T-helper 2 cell (primary cell): ENCODE data around the gene ITLN1.
"Not testable (repeated sequence)": the region's sequence is repeated elsewhere in the genome, so short reads cannot be mapped to it uniquely, and the experiment has no call there.

ENCODE experiments used
- DNase-seq, 5 experiments: peaks; one replicate each; pipeline versions ENCODE4 v3.0.0 to v3.0.0-alpha.2; 2012 to 2022
- total RNA-seq, 2 donors: gene quantifications; one replicate each; lab custom pipeline; 2026; lab: John Stamatoyannopoulos, UW

The ITLN1 gene
- 0 reads per million in 2 donors for total RNA-seq

DNA sequence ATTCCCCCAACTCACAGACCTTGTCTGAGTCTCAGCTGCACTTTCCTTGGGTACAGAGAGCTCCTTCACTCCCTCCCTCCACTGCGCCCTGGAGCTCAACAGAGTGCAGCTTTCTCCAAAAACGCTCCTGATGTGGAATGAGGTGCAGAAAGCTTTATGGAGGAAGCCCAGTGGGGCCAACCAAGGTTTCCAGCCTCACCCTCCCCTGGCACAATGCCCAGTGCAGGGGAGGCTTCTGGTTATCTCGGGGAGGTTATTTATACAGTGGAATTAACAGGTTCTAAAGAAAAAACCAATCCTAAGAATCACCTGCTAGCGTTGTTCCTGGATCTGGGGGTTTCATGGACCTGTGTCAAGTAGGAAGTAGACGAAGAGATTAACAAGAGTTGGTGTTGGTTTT is at the start of gene ITLN1:
ITLN1 (minus strand) TSS at position 139 of the 400 bp plus-strand sequence. CDS start 303 bp downstream, outside the sequence.
- no peak for DNase-seq

DNA sequence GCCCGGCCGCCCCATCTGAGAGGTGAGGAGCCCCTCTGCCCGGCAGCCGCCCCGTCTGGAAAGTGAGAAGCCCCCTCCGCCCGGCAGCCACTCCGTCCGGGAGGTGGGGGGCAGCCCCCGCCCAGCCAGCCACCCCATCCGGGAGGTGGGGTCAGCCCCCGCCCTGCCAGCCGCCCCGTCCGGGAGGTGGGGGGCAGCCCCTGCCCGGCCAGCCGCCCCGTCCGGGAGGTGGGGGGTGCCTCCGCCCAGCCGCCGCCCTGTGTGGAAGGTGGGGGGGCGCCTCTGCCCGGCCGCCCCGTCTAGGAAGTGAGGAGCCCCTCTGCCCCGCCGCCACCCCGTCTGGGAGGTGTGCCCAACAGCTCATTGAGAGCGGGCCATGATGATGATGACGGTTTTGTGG is 48.3 kb upstream of the ITLN1 start:
- DNase-seq: not testable (repeated sequence)

DNA sequence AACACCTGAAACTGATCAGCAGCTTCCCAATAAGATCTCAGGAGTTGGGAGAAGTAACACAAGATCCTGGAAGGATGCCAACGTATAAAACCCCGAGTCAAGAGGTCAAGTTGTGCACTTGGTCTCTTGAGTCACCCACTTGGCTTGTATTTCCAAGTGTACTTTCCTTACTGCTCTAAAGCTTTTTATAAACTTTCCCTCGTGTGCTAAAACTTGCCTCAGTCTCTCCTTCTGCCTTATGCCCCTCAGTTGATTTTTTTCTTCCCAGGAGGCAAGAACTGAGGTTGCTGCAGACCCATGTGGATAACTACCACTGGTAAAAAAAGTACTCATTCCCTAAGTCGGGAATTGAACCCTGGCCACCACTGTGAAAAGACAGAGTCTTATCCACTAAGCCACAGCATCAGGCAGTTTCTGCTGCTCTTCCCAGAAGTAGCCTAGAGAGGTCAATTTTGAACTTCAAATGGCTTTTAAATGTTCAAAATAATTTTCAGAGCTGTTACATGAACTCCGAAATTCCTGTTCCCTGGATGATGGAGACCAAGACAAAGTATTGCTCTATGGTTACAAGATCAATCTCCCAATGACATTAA is 40.8 kb upstream of the ITLN1 start:
- no peak for DNase-seq

DNA sequence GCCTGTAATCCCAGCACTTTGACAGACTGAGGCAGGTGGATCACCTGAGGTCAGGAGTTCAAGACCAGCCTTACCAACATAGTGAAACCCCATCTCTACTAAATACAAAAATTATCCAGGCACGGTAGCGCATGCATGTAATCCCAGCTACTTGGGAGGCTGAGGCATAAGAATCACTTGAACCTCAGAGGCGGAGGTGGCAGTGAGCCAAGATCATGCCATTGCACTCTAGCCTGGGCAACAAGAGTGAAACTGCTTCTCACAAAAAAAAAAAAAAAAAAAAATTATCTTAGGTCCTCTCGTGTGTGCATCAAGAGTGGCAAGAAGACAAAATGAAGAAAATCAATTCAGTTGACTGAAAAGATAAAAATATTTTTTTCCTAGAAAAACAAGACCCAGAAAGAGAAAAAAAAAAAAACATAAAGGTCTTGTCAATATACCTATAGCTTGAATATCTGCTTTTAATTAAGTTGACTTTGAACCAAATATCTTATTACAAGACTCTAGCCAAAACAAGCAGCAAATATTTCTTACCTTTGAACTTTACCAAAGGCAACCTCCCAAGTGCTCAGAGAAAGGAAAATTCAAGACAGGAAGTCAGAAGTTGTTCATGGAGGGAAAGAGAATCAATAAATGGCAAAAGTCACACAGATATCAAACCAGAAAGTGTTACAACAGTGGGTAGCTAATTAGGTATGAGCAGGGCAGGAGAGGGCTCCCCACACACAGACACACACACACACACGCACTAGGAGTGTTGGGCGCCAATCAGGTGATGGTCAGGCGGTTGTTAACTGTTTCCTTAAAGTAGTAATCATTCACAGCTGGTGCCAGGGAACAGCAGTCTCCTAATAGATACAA is 40.0 kb upstream of the ITLN1 start:
- DNase-seq: no peak

DNA sequence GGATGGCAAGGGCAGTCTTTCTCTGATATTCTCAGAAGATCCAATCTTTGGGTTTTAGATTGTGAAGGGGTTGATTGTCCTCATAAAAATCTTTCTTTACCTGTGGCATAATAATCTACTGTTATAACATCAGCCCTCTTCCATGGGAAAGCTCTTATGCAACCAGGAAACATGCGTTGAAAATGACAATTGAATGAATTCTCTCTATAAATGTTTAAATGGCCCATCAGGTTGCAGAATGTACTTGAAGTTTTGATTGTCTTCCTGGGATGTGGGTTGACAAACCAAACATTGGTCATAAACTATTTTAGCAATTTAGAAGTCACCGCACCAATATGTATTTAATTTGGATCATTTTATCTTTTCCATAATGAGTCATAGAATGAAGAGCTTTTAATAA is 31.7 kb upstream of the ITLN1 start:
- no peak for DNase-seq

DNA sequence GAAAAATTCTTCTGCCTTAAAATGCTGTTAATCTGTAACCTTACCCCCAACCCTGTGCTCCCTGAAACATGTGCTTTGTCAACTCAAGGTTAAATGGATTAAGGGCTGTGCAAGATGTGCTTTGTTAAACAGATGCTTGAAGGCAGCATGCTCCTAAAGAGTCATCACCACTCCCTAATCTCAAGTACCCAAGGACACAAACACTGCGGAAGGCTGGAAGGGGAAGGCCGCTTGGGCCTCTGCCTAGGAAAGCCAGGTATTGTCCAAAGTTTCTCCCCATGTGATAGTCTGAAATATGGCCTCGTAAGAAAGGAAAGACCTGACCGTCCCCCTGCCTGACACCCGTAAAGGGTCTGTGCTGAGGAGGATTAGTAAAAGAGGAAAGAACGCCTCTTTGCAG is 28.2 kb upstream of the ITLN1 start:
- not testable (repeated sequence) for DNase-seq

DNA sequence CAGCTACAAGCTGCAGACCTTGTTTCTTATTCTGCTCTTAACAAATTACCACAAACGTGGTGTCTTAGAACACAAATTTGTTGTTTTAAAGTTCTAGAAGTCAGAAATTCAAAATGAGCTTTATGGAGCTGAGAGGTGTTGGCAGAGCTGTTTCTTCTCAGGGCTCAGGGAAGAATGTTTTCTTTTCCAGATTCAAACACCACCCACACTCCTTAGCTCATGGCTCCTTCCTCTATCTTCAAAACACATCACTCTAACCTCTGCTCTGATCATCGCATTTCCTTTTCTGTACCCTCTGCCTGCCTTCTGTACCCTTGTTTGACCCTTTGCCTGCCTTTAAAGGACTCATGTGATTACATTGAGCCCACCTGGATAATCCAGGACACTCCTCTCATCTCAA is 26.9 kb upstream of the ITLN1 start:
- DNase-seq: no peak

DNA sequence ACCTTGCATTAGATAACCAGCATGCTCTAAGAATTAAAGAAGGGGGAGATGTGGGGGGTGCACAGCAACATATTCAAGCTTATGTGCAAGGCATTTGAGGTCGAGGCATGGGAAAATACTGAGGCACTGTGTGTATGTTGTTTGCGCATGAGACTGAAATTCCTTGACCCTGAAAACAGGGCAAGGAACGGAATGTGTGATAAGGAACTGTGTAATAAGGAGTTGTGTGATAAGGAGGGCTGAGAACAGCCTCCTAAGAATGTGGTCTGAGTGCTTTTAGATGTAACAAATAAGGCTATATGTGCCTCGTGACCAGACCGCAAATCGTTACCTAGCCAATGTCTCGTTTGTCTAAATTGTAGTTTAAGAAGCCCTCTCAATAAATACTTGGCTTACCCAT is 26.5 kb upstream of the ITLN1 start:
- no peak for DNase-seq

DNA sequence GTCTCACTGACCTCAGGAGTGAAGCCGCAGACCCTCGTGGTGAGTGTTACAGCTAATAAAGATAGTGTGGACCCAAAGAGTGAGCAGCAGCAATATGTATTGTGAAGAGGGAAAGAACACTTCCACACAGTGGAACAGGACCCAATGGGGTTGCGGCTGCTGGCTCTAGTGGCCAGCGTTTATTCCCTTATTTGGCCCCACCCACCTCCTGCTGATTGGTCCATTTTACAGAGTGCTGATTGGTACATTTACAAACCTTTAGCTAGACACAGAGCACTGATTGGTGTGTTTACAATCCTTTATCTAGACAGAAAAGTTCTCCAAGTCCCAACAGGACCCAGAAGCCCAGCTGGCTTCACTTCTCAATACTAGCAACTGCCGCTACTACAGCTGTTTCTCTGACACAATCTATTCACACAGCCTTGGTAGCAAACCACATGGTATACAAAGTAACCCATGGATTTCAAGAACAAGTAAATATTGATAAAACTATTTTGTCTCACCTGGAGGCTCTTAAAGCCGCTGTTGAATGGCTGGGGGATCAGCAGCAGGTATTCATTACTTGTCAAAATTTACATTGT is 25.3 kb upstream of the ITLN1 start:
- DNase-seq: no peak

DNA sequence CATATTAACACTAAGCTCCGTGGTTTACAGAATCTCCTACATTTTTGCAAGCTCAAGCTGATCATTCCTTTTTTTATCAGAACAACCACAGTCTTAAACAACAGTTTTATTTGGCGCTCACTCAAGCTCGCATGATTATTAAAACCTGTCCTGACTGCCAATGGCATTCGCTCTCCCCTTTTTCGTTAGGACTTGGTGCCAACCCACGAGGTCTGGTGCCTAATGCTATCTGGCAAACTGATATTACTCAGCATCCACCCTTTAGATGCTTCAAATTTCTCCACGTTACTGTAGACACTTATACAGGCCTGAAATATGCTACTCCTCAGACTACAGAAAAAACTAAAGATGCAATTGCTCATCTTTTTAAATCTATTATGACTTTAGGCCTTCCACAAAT is 23.0 kb upstream of the ITLN1 start:
- no peak for DNase-seq

DNA sequence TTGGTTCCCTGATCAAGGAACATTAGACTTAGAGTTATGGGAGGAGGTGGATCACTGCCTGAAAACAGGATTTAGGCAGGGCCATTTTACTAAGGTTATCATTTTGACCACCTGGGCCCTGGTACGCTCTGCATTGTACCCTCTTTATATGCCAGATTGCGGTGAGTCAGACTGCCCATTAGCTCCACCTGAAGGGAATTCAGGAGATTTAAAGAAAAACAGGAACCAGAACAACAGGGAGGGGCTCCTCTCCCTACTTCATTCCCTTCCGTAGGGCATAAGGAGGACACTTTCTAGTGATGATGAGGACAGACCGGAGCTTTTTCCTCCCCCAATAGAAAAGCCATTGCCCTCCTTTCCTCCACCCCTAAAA is 20.6 kb upstream of the ITLN1 start:
- DNase-seq: no peak

DNA sequence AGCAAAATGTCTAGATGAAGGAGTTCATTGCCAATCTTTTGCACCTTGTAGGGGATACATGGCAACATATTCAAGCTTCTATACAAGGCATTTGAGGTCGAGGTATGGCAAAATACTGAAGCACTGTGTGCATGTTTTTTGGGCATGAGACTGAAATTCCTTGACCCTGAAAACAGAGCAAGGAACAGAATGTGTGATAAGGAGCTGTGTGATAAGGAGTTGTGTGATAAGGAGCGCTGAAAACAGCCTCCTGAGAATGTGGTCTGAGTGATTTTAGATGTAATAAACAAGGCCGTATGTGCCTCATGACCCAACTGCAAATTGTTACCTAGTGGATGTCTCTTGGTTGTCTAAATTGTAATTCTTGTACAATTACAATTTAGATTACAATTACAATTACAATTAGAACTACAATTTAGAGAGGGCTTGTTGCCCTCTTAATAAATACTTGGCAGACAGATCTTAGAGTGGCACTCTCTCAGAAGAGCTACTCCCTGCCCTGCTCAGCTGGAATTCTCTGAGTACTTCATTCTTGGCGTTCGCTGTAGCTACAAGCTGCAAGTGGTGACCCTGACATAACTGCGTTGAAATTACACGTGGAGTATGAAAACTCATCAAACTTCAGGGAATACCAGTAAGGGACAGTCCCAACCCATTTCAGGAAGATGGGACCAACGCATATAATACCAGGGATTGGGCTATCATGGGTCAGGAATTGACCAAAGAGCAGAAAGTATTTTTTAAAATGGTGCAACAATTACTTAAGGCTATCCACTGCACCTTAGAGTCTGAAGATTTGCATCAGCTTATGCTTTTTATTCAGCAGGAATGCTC is 20.0 kb upstream of the ITLN1 start:
- no peak for DNase-seq

DNA sequence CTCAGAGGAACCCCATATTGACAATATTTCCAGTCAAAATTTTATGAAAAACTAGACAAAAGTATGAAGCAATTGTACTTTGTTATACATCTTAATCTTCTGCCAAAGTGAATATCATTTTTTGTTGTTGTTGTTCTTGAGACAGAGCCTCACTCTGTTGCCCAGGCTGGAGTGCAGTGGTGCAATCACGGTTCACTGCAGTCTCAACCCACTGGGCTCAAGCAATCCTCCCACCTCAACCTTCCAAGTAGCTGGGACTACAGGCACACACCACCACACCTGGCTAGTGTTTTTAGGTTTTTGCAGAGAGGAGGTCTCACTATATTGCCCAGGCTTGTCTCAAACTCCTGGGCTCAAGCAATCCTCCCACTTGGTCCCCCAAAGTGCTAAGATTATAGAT is 17.3 kb upstream of the ITLN1 start:
- not testable (repeated sequence) for DNase-seq

DNA sequence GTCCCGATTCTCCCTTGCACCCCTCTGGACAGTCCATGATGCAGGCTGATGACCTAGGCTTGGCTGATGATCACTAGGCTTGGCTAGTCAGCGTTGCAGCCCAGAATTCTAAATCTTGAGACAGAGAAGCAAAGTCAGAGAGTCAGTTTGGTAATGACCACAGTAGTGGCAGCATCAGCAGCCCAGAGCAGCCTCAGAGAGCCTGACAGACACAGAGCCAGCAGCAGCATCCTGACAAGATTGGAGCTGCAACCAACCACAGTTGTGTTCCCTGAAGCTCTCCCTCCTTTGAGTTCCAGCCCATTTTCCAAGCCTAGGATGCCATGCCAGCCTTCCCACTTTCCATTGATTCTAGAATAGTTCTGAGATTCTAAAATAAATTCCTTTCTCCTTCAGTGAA is 16.8 kb upstream of the ITLN1 start:
- peak in 1 of 5 experiments; percentile 11 for DNase-seq

DNA sequence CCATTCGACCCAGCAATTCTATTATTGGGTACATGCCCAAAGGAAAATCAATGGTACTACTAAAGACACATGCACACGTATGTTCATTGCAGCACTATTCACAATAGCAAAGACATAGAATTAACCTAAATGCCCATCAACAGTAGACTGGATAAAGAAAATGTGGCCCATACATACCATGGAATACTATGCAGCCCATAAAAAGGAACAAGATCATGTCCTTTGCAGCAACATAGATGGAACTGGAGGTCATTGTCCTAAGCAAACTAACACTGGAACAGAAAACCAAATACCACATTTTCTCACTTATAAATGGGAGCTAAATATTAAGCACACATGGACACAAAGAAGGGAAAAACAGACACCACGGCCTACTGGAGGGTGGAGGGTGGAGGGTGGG is 15.7 kb upstream of the ITLN1 start:
- not testable (repeated sequence) for DNase-seq

DNA sequence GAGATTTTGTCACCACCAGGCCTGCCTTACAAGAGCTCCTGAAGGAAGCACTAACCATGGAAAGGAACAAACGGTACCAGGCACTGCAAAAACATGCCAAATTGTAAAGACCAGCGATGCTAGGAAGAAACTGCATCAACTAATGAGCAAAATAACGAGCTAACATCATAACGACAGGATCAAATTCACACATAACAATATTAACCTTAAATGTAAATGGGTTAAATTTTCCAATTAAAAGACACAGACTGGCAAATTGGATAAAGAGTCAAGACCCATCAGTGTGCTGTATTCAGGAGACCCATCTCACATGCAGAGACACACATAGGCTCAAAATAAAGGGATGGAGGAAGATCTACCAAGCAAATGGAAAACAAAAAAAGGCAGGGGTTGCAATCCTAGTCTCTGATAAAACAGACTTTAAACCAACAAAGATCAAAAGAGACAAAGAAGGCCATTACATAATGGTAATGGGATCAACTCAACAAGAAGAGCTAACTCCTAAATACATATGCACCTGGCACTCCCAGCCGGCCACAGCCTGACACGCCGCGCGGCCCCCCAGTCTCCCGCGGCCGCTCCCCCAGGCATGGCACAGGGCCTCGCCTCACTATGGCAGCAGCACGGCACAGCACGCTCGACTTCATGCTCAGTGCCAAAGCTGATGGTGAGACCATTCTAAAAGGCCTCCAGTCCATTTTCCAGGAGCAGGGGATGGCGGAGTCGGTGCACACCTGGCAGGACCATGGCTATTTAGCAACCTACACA is 9.6 kb upstream of the ITLN1 start:
- not testable (repeated sequence) for DNase-seq

DNA sequence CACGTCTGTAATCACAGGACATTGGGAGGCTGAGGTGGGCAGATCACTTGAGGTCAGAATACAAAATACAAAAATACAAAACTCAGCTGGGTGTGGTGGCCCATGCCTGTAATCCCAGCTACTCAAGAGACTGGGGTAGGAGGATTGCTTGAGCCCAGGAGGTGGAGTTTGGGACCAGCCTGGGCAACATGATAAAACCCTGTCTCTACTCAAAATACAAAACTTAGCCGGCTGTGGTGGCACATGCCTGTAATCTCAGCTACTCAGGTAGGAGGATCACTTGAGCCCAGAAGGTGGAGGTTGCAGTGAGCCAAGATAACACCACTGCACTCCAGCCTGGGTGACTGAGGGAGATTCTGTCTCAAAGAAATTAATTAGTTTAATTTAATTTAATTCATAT is 6.5 kb upstream of the ITLN1 start:
- DNase-seq: no peak

DNA sequence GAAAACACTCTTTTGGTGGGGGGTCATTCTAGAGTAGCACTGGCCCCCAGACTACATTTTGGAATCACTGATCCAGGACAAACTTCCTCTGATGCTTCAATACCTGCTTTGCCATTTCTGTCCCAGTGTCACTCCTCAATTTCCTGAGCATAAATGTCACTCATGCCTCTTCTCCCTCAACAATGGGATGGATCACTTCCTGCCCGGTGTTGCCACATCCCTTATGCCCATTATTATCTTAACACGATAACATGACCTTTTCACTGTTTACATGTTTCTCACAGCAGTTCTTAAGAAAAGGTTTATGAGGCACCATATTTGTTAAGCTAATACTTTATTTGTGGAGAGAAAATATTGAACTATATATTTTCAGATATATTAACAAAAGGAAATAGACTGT is 3.9 kb upstream of the ITLN1 start:
- no peak for DNase-seq

DNA sequence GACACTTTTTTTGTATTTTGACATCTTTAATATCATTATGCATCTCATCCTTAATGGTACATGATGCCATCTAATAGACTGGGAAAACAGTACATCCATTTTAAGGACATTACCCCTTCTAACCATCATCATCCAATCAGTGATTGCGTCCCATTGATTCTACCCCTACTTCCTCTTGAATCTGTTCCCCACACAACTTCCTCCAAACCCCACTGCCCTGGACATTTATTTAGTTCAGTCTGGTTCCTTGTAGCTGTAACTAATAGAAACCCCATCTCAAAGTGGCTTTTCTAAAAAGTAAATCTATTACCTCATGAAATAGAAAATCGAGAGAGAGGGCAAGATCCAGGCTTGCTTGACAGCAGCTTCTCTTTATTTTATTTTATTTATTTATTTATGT is 2.1 kb upstream of the ITLN1 start:
- DNase-seq: no peak

DNA sequence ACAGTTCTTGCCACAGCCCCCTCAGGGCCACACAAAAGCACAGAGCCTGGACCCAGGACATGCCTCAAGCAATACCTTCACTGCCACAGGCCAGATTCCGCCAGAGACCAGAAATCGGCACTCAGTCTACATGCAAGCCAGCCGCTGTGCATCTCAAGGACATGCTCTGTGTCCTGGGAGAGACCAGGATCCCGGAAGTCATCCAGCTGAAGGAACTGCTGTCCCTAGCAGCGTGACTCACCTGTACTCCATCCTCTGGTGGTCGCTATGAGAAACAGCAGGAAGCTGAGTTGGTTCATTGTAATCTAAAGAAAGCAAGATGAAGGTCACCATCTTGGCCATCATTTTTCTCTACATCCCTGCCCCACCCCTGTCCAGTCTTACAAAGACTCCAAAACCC is 401 bp downstream of the ITLN1 start:
- peak in 1 of 5 experiments; percentile 16 for DNase-seq

DNA sequence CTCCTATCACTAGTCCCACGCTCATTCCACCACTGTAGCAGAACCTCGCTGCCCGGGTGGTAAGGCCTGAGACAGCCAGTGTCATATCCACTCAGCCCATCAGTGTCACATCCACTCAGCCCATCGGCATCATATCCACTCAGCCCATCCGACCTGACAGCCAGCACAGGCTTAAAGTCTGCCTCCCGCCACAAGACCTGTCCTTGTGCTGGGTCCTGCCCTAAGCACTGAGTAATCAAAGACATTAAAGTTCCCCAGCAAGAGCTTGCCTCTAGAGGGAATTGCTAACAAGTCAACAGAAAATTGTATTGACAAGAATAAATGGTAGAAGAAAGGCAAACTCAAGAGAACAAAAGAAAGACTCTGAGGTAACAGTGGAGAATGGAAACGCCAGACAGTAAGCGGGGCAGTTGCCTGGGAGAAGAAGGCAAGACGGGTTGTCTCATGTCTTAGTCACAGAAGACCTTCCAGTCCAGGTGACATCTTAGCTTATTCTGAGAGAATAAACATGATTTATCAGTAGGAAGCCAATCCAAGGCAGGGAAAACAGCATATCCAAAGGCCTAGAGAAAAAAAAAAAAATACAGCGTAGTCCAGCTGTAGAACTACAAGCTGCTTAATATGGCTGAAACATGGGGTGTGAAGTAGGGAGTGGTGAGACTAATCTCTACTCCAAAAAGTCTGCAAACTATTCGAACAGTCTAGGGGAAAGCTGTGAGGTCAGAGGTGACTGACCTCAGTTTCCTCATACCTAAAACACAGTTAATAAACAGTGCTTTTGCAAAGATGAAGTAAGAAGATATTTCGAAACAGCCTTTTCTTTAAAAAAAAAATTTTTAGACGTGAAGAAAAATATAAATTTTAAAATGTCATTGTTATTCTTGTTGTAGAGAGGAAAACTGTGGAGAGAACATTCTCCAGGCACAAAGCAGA is 1.1 kb downstream of the ITLN1 start:
- DNase-seq: no peak
